Heart right ventricle (tissue), 16 donors: Measurements from ENCODE around the gene AS3MT. TPM values are rescaled to one million over a fixed set of nuclear protein-coding genes. Genes with fewer than 3 reads are reported as not detected.
"Not testable (repeated sequence)": the region's sequence is repeated elsewhere in the genome, so short reads cannot be mapped to it uniquely, and the experiment has no call there.

Source experiments
- ATAC-seq, 8 donors: fragments of 200-7000 bp; cut with Tn5 transposase; one replicate each; pipeline ENCODE4 v1.9.1; 2020; ENCODE audit warnings: mild to moderate bottlenecking in 8 of 8, moderate library complexity in 8 of 8, moderate number of reproducible peaks in 1 of 8
- DNase-seq, 2 donors: peaks; one replicate each; pipeline ENCODE4 v3.0.0-alpha.2; 2020
- H3K27ac ChIP-seq, 10 donors: fragments of 200-600 bp; sonication (generic) in 2 of 10; one replicate each; pipeline versions ENCODE4 v1.5.0 to v1.8.0; 2020 to 2022; ENCODE audit warnings: mild to moderate bottlenecking in 3 of 10
- H3K27me3 ChIP-seq, 7 donors: fragments of 200-600 bp; one replicate each; pipeline ENCODE4 v1.8.0; 2021 to 2022; ENCODE audit warnings: mild to moderate bottlenecking in 2 of 7
- H3K36me3 ChIP-seq, 9 donors: fragments of 200-600 bp; sonication (generic) in 1 of 9; one replicate each; pipeline versions ENCODE4 v1.5.0 to v1.8.0; 2020 to 2022; ENCODE audit warnings: mild to moderate bottlenecking in 2 of 9
- H3K4me1 ChIP-seq, 9 donors: fragments of 200-600 bp; sonication (generic) in 1 of 9; one replicate each; pipeline versions ENCODE4 v1.5.0 to v1.8.0; 2020 to 2022; ENCODE audit warnings: mild to moderate bottlenecking in 4 of 9
- H3K4me3 ChIP-seq, 10 donors: fragments of 200-600 bp; sonication (generic) in 2 of 10; one replicate each; pipeline versions ENCODE4 v1.5.0 to v1.8.0; 2020 to 2022; ENCODE audit warnings: mild to moderate bottlenecking in 7 of 10, moderate library complexity in 2 of 10
- H3K9me3 ChIP-seq, 11 donors: fragments of 200-600 bp in 10 of 11; sonication (generic) in 2 of 11; one replicate each; pipeline versions ENCODE4 v1.5.0 to v1.8.0; 2013 to 2022; ENCODE audit warnings: mild to moderate bottlenecking in 2 of 11, control low read depth in 1 of 11, moderate library complexity in 1 of 11
- WGBS, 2 donors: extraction: QIAGEN DNeasy Blood & Tissue Kit; methylation state at CpG; one replicate each; pipeline ENCODE4 v1.1.7; 2013; ENCODE audit warnings: inconsistent platforms in 1 of 2; 5-methylcytosine and 5-hydroxymethylcytosine counted together
- intact Hi-C, 10 donors: fragments of 100-400 bp; cut with DNase I; formaldehyde crosslinking; loops; one replicate each; pipeline versions ENCODE4 v1.11.1 to v1.14.2; 2022
- polyA plus RNA-seq, 2 donors: library from polyadenylated mRNA; stranded (reverse); fragments of 200-250 nt; gene quantifications; one replicate each; pipeline ENCODE4 v1.2.3, GENCODE V29; 2013
- total RNA-seq, 10 donors: library from RNA; stranded (reverse); fragmentation: NEBNext Ultra II Directional in 3 of 10; extraction: Animal tissue kit (Norgen Biotek cat#: 25700) in 3 of 10; gene quantifications; one replicate each; pipeline versions ENCODE4 v1.2.1 to v1.2.4, GENCODE V29; 2021 to 2023
- TF ChIP-seq, protein P1 (sequence below), 9 donors: fragments of 200-600 bp; sonication (generic) in 2 of 9; IDR thresholded peaks; one replicate each; pipeline versions ENCODE4 v1.5.0 to v1.8.0; 2021 to 2022; ENCODE audit warnings: antibody characterized with exemption in 9 of 9, mild to moderate bottlenecking in 5 of 9, moderate library complexity in 1 of 9
- donor health status: Arrhythmogenic right ventricular cardiomyopathy.
- donor health status: ischemic (EF 13 %, LVEDD 7.1; RV severe dilation, severe dysfunction).
- donor health status: healthy with polysubstance abuse.
- donor health status: DM: no; HTN: yes; CAD: no.
- donor health status: DM: no; HTN: no; CAD: no.
- donor health status: ischemic (EF 25% LVEDD 6.9; RV normal size, moderate dysfunction).
- donor health status: ischemic (EF 25% LVEDD 5.7; RV mildly dilated, moderate dysfunction).
- donor health status: healthy.
- donor health status: DM: yes; HTN: yes; CAD: no.
- donor health status: Ischemic cardiomyopathy.
- donor health status: ischemic (EF 35%, LVEDD 5.7; RV mildly dilated, moderate dysfunction).
- donor health status: nonischemic (EF 11% LVEDD 7.7; RV severe dilation, severe dysfunction).
- donor health status: DM: yes; HTN: yes; CAD: no.
- donor health status: PGD.
- donor health status: ischemic (EF 29% LVEDD 5.4; RV normal size, mild dysfunction).
- donor health status: nonischemic (EF 23%, LVEDD 6.1; RV moderate dilation, normal function).

Gene AS3MT
- total and polyA plus RNA-seq, 12 donors = 6.6 to 59.4 (median 15.4) TPM

DNA sequence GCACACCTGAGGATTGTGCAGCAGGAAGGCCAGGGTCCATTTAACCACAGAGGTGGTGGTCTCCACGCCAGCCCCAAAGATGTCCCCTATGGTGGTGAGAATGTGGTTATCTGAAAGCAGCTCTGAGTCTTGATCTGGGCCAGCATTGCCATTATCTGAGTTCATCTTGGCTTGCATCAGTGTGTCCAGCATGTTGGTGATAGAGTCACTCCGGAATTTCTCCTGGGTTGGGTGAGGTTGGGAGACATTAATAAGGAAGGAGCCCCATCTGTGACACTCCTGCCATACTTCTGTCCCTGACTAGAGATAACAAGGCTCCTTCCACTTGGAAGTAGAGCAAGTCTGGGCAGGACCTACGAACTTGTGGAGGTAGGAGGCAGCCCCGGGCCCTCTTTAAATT lies 36.3 kb upstream of the AS3MT start:
- Histone ChIP-seq H3K4me1 (peaks cover 0 to 8% (median 5%) of the 10 kb centered on the region in 9 donors), H3K36me3 (no peaks in the 10 kb centered on the region), H3K27ac (no peak overlapping the region), H3K4me3 (no peak overlapping the region), H3K27me3 (no peaks in the 10 kb centered on the region), H3K9me3 (peaks cover 0 to 8% (median 0%) of the 10 kb centered on the region in 11 donors)
- intact Hi-C loops = loop anchor here (5.0 to 10.0 kb wide), 9 partner anchors 69 to 502 kb away; partner anchors contain the start of gene RPEL1 (in 6 of the 10)
- 88 to 89% methylated on average over 4 of the region's 4 CpGs for WGBS, 2 donors
- DNase-seq = no peak
- ATAC-seq = no peak
- TF ChIP-seq, protein P1, sequence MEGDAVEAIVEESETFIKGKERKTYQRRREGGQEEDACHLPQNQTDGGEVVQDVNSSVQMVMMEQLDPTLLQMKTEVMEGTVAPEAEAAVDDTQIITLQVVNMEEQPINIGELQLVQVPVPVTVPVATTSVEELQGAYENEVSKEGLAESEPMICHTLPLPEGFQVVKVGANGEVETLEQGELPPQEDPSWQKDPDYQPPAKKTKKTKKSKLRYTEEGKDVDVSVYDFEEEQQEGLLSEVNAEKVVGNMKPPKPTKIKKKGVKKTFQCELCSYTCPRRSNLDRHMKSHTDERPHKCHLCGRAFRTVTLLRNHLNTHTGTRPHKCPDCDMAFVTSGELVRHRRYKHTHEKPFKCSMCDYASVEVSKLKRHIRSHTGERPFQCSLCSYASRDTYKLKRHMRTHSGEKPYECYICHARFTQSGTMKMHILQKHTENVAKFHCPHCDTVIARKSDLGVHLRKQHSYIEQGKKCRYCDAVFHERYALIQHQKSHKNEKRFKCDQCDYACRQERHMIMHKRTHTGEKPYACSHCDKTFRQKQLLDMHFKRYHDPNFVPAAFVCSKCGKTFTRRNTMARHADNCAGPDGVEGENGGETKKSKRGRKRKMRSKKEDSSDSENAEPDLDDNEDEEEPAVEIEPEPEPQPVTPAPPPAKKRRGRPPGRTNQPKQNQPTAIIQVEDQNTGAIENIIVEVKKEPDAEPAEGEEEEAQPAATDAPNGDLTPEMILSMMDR (IDR thresholded peaks at IDR 0.05) = no peak

DNA sequence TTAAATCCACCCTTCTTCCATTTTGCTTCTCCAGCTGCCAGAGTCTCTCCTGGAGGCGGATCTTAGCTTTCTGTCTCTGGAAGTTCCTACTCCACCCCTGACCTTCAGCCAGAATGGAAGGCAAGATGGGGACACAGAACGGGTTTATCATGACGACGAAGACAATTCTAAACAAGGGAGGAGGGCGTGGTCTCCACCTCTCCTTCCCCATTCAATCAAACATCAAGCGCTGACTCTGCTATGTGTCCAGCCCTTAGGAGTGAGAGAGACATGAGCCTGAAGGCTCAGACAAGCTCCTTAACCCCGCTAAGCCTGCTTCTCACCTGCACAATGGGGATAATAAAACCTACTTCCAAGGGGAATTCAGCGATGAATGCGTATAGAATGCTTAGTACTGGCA lies 35.1 kb upstream of the AS3MT start:
- intact Hi-C loops = loop anchor here (2.0 to 10.0 kb wide), 10 partner anchors 67 to 501 kb away; partner anchors contain the start of gene RPEL1 (in 6 of the 10)
- Histone ChIP-seq H3K27ac (no peak overlapping the region), H3K4me1 (peaks cover 0 to 8% (median 5%) of the 10 kb centered on the region in 9 donors), H3K9me3 (peaks cover 0 to 20% (median 3%) of the 10 kb centered on the region in 11 donors), H3K27me3 (no peaks in the 10 kb centered on the region), H3K36me3 (no peaks in the 10 kb centered on the region), H3K4me3 (no peak overlapping the region)
- DNase-seq = no peak
- no peak for ATAC-seq
- TF ChIP-seq, protein P1 (IDR thresholded peaks at IDR 0.05) = no peak
- 61 to 67% methylated on average over 9 of the region's 9 CpGs for WGBS, 2 donors

DNA sequence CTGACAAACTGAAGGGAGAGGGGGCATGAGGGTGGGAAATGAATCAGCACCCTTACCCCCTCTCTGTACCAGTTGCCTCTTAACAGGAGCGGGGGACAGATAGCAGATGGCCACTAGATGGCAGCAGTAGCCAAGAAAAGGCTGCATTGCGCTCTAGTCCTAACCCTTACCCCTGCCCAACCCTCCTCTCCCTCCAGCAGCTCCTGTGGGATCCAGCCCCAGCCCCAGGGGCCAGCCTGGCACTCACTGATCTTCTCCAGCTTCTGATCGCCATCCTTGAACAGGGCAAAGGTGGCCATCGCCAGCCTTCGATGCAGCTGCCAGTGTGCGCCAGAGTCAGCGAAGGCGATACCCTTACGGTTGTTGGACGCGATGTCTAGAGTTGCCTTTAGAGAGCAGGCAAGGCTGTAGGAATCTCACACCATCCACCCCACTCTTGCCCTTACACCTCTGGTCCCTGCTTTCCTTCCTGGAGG lies 34.2 kb upstream of the AS3MT start:
- peaks cover 0 to 20% (median 3%) of the 10 kb centered on the region in 11 donors for H3K9me3 ChIP-seq
- peak; percentile 57 to 80 for DNase-seq
- H3K36me3 ChIP-seq = no peaks in the 10 kb centered on the region
- ATAC-seq = peak; percentile 90 to 96 (median 94)
- no peaks in the 10 kb centered on the region for H3K27me3 ChIP-seq
- no peak overlapping the region for H3K4me3 ChIP-seq
- 59 to 61% methylated on average over 11 of the region's 11 CpGs for WGBS, 2 donors
- peaks cover 0 to 8% (median 5%) of the 10 kb centered on the region in 9 donors for H3K4me1 ChIP-seq
- TF ChIP-seq, protein P1 (IDR thresholded peaks at IDR 0.05) = peak; percentile 77 to 92 (median 90)
- H3K27ac ChIP-seq = no peak overlapping the region
- intact Hi-C loops = loop anchor here (1.0 to 10.0 kb wide), 11 partner anchors 66 to 500 kb away; partner anchors contain the start of gene RPEL1 (in 5 of the 10)

DNA sequence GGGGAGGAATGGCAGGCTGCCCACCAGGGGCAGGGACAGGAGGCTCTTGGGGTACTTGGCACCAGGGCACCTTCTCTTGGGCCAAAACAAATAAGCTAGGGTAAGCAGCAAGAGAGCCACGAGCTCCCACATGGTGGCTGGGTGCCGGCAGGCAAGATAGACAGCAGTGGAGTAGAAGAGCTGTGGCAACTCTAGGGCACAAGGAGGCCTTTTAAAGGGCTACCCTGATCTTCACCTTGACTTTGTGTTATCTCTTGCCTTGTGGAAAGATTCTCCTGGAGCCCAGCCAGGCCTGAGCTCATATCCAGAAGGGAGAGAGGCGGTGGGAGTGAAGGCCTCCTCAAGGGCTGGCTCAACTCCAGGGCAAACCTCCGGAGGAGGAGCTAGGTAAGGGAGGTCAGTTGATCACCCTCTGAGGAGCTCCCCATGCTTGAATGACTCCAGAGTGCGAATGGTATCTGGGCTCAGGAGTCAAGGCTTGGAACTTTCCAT lies 32.0 kb upstream of the AS3MT start, which contains the start of gene CYP17A1:
Gene CYP17A1, minus strand, starts transcription at position 184 of the 492 bp plus-strand sequence. Its CDS starts 52 bp downstream, at position 132.
- DNase-seq = no peak
- peak in 1 of 8 donors; percentile 17 for ATAC-seq
- peaks cover 0 to 8% (median 5%) of the 10 kb centered on the region in 9 donors for H3K4me1 ChIP-seq
- no peaks in the 10 kb centered on the region for H3K36me3 ChIP-seq
- WGBS, 2 donors = 45% methylated on average over 5 of the region's 5 CpGs
- peaks cover 0 to 20% (median 3%) of the 10 kb centered on the region in 11 donors for H3K9me3 ChIP-seq
- H3K27me3 ChIP-seq = no peaks in the 10 kb centered on the region
- intact Hi-C loops = loop anchor here (5.0 to 10.0 kb wide), 9 partner anchors 65 to 498 kb away; partner anchors contain the start of gene RPEL1 (in 5 of the 10)
- no peak within 1 kb of the TSS for H3K4me3 ChIP-seq
- H3K27ac ChIP-seq = no peak within 1 kb of the TSS
- TF ChIP-seq, protein P1 (IDR thresholded peaks at IDR 0.05) = no peak

DNA sequence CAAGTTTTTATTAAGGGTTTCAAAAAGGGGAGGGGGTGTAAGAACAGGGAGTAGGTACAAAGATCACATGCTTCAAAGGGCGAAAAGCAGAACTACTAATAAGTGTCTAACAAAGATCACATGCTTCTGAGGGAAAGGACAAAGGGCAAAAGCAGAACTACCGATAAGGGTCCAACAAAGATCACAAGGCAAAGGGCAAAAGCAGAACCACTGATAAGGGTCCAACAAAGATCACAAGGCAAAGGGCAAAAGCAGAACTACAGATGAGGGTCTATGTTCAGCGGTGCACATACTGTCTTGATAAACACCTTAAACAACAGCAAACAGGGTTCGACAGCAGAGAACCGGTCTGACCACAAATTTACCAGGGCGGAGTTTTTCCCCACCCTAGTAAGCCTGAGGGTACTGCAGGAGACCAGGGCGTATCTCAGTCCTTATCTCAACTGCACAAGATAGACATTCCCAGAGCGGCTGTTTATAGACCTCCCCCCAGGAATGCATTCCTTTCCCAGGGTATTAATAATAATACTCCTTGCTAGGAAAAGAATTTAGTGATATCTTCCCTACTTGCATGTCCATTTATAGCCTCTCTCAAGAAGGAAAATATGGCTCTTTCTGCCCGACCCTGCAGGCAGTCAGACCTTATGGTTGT lies 30.9 kb upstream of the AS3MT start:
- not testable (repeated sequence) for H3K4me1 ChIP-seq, ATAC-seq, H3K27me3 ChIP-seq, H3K27ac ChIP-seq, H3K4me3 ChIP-seq, DNase-seq, H3K36me3 ChIP-seq
- 87 to 88% methylated on average over 9 of the region's 9 CpGs for WGBS, 2 donors
- intact Hi-C loops = loop anchor here (5.0 to 10.0 kb wide), 9 partner anchors 64 to 496 kb away; partner anchors contain the start of gene RPEL1 (in 5 of the 10)
- H3K9me3 ChIP-seq = peaks cover 0 to 20% (median 3%) of the 10 kb centered on the region in 11 donors
